ENCODE measurements around the gene RICTOR. TPM values are rescaled to one million over a fixed set of nuclear protein-coding genes. Genes with fewer than 3 reads are reported as not detected.

Gene RICTOR
- total RNA-seq, 1 experiment from 2014 or later: 21.7 TPM

GRCh38 chr5:39118638-39119037 is 44.4 kb upstream of the RICTOR start:
- Histone ChIP-seq H3K27me3 (ENCODE audit: insufficient read depth, low read length) (no peaks in the 10 kb centered on the region), H4K20me1 (ENCODE audit: insufficient read depth) (no peaks in the 10 kb centered on the region), H3K4me1 (ENCODE audit: control insufficient read depth in 1 of 2, insufficient read depth in 2 of 2, low read length in 2 of 2) (no peaks in the 10 kb centered on the region), H2AFZ (ENCODE audit: low read depth, low read length, poor library complexity, severe bottlenecking) (no peak overlapping the region), H3K4me2 (ENCODE audit: low read length) (no peak overlapping the region), H3K9me3 (ENCODE audit: control insufficient read depth in 1 of 2, insufficient read depth in 1 of 2, low read depth in 1 of 2, low read length in 2 of 2) (no peaks in the 10 kb centered on the region), H3K36me3 (ENCODE audit: control insufficient read depth in 1 of 2, insufficient read depth in 2 of 2, low read length in 2 of 2) (no peaks in the 10 kb centered on the region), H3K79me2 (ENCODE audit: insufficient read depth, low read length) (no peaks in the 10 kb centered on the region), H3K9me2 (ENCODE audit: insufficient read depth) (no peaks in the 10 kb centered on the region), H3K4me3 (replicated peaks in 1 of 2; ENCODE audit: low read depth in 1 of 2, low read length in 2 of 2) (no peak overlapping the region), H3K9ac (ENCODE audit: low read length) (no peak overlapping the region), H3K27ac (ENCODE audit: low read depth, low read length) (no peak overlapping the region)
- RAD21 ChIA-PET (ENCODE audit: low non-redundant PET in 1 of 2, low total read pairs in 2 of 2, uncharacterized antibody in 2 of 2, unreplicated experiment in 2 of 2): no interaction called here
- CTCF ChIA-PET: no interaction called here
- intact Hi-C loops (cut with micrococcal nuclease): no loop called here
- no peak for DNase-seq (ENCODE audit: low read depth, low spot score)
- POLR2A ChIA-PET: no interaction called here
- no TSS peak for BruUV-seq (replicated peaks)
- no peak for ATAC-seq
- TF ChIP-seq EZH2 (IDR thresholded peaks at IDR 0.05) (no peak), YY1 (IDR thresholded peaks at IDR 0.05; ENCODE audit: extremely low read depth, insufficient replicate concordance, low read depth, low read length) (no peak), EZH2phosphoT487 (IDR thresholded peaks at IDR 0.05; ENCODE audit: borderline replicate concordance) (no peak), TCF7L2 (IDR thresholded peaks at IDR 0.05; ENCODE audit: borderline replicate concordance, extremely low read depth, insufficient read depth, insufficient read length) (no peak), JUND (IDR thresholded peaks at IDR 0.05) (no peak), RAD21 (IDR thresholded peaks at IDR 0.05; ENCODE audit: low read depth) (no peak), CBX3 (IDR thresholded peaks at IDR 0.05; ENCODE audit: low read depth) (no peak), SRF (IDR thresholded peaks at IDR 0.05; ENCODE audit: low read depth) (no peak), ZFX (IDR thresholded peaks at IDR 0.05) (no peak), CEBPB (IDR thresholded peaks at IDR 0.05; ENCODE audit: low read depth) (no peak), MAX (IDR thresholded peaks at IDR 0.05) (no peak), SIN3A (IDR thresholded peaks at IDR 0.05; ENCODE audit: low read depth) (no peak), ATF3 (IDR thresholded peaks at IDR 0.05) (no peak), FOSL1 (IDR thresholded peaks at IDR 0.05; ENCODE audit: low read depth) (no peak)
- TF ChIP-seq, protein P1, sequence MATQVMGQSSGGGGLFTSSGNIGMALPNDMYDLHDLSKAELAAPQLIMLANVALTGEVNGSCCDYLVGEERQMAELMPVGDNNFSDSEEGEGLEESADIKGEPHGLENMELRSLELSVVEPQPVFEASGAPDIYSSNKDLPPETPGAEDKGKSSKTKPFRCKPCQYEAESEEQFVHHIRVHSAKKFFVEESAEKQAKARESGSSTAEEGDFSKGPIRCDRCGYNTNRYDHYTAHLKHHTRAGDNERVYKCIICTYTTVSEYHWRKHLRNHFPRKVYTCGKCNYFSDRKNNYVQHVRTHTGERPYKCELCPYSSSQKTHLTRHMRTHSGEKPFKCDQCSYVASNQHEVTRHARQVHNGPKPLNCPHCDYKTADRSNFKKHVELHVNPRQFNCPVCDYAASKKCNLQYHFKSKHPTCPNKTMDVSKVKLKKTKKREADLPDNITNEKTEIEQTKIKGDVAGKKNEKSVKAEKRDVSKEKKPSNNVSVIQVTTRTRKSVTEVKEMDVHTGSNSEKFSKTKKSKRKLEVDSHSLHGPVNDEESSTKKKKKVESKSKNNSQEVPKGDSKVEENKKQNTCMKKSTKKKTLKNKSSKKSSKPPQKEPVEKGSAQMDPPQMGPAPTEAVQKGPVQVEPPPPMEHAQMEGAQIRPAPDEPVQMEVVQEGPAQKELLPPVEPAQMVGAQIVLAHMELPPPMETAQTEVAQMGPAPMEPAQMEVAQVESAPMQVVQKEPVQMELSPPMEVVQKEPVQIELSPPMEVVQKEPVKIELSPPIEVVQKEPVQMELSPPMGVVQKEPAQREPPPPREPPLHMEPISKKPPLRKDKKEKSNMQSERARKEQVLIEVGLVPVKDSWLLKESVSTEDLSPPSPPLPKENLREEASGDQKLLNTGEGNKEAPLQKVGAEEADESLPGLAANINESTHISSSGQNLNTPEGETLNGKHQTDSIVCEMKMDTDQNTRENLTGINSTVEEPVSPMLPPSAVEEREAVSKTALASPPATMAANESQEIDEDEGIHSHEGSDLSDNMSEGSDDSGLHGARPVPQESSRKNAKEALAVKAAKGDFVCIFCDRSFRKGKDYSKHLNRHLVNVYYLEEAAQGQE (IDR thresholded peaks at IDR 0.05; ENCODE audit: low read depth): no peak
- TF ChIP-seq, protein P2, sequence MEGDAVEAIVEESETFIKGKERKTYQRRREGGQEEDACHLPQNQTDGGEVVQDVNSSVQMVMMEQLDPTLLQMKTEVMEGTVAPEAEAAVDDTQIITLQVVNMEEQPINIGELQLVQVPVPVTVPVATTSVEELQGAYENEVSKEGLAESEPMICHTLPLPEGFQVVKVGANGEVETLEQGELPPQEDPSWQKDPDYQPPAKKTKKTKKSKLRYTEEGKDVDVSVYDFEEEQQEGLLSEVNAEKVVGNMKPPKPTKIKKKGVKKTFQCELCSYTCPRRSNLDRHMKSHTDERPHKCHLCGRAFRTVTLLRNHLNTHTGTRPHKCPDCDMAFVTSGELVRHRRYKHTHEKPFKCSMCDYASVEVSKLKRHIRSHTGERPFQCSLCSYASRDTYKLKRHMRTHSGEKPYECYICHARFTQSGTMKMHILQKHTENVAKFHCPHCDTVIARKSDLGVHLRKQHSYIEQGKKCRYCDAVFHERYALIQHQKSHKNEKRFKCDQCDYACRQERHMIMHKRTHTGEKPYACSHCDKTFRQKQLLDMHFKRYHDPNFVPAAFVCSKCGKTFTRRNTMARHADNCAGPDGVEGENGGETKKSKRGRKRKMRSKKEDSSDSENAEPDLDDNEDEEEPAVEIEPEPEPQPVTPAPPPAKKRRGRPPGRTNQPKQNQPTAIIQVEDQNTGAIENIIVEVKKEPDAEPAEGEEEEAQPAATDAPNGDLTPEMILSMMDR (IDR thresholded peaks at IDR 0.05 in 2 of 3, conservative IDR thresholded peaks at IDR 0.05 in 1 of 3; ENCODE audit: borderline replicate concordance in 1 of 3, insufficient read depth in 1 of 3, low read depth in 2 of 3, low read length in 2 of 3): no peak
- TF ChIP-seq, protein P3, sequence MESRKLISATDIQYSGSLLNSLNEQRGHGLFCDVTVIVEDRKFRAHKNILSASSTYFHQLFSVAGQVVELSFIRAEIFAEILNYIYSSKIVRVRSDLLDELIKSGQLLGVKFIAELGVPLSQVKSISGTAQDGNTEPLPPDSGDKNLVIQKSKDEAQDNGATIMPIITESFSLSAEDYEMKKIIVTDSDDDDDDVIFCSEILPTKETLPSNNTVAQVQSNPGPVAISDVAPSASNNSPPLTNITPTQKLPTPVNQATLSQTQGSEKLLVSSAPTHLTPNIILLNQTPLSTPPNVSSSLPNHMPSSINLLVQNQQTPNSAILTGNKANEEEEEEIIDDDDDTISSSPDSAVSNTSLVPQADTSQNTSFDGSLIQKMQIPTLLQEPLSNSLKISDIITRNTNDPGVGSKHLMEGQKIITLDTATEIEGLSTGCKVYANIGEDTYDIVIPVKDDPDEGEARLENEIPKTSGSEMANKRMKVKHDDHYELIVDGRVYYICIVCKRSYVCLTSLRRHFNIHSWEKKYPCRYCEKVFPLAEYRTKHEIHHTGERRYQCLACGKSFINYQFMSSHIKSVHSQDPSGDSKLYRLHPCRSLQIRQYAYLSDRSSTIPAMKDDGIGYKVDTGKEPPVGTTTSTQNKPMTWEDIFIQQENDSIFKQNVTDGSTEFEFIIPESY (IDR thresholded peaks at IDR 0.05; ENCODE audit: extremely low read depth, insufficient replicate concordance, low read length): no peak
